ENCODE data around the gene LACRT. TPM values are rescaled to one million over a fixed set of nuclear protein-coding genes. Genes with fewer than 3 reads are reported as not detected.

The LACRT gene
- total RNA-seq, 1 experiment from 2014 or later: not detected

DNA sequence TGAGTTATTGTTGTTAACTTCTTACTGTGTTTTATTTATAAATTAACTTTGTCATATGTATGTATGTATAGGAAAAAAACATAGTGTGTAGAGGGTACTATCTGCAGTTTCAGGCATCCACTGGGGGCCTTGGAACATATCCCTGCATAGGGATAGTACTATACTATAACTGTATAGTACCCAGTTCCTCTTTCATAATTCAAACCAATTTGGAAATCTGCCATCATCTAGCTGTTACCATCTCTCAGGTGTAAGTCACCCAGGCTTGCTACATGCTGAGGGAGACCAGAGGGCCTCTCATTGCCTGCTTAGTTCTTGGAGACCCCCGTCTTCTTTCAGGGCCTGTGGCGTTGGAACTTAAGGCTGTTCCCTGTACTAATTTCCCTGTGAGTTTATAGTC, 26.4 kb upstream of the LACRT start:
- no peak for ATAC-seq
- no peak for DNase-seq (ENCODE audit: low spot score)
- Mint-ChIP-seq H3K4me3 (no peak overlapping the region), H3K4me1 (peaks cover 5% of the 10 kb centered on the region), H3K9me3 (no peaks in the 10 kb centered on the region), H3K27ac (no peak overlapping the region), H3K27me3 (ENCODE audit: low read depth) (peaks cover 15% of the 10 kb centered on the region), H3K36me3 (no peaks in the 10 kb centered on the region)
- TF ChIP-seq CREB1 (CRISPR knock-in tag; IDR thresholded peaks at IDR 0.05): no peak
- ChIA-PET CTCF (interaction anchor here (0.5 to 3.5 kb wide), 2 partner anchors 19 to 279 kb away, joined by 3 to 33 read pairs; no protein-coding TSS in a partner anchor), POLR2A (no interaction called here)

DNA sequence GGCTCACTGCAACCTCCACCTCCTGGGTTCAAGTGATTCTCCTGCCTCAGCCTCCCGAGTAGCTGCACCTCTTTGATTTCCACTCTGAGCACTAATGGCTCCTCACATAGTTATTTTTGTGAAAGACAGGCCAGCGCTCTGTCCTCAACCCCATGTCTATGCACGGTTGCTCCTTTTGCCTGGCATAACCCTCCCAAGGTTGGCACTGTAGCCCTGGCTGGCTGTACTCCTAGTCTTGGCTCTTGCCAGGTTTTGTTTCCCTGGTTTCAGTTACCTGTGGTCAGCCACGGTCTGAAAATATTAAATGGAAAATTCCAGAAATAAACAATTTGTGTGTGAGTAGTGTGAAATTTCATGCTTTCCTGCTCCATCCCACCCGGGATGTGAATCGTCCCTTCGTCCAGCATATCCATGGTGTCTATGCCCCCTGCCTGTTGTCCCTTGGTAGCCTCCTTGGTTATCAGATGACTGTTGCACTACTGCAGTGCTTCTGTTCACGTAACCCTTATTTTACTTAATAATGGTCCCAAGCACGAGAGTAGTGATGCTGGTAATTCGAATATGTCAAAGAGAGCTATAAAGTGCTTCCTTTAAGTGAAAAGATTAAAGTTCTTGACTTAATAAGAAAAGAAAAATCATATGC, 25.7 kb upstream of the LACRT start:
- no peak overlapping the region for H3K4me3 Mint-ChIP-seq
- H3K9me3 Mint-ChIP-seq: no peaks in the 10 kb centered on the region
- H3K27me3 Mint-ChIP-seq (ENCODE audit: low read depth): peaks cover 15% of the 10 kb centered on the region
- no peaks in the 10 kb centered on the region for H3K36me3 Mint-ChIP-seq
- ChIA-PET POLR2A (no interaction called here), CTCF (interaction anchor here (2.2 to 3.5 kb wide), 3 partner anchors 10 to 29 kb away, joined by 9 to 75 read pairs (median 33); no protein-coding TSS in a partner anchor)
- TF ChIP-seq JUN (CRISPR knock-in tag; IDR thresholded peaks at IDR 0.05) (no peak), TEAD1 (CRISPR knock-in tag; IDR thresholded peaks at IDR 0.05) (no peak), SOX15 (CRISPR knock-in tag; IDR thresholded peaks at IDR 0.05) (no peak), ZNF121 (CRISPR knock-in tag; IDR thresholded peaks at IDR 0.05) (no peak)
- TF ChIP-seq, protein P1, sequence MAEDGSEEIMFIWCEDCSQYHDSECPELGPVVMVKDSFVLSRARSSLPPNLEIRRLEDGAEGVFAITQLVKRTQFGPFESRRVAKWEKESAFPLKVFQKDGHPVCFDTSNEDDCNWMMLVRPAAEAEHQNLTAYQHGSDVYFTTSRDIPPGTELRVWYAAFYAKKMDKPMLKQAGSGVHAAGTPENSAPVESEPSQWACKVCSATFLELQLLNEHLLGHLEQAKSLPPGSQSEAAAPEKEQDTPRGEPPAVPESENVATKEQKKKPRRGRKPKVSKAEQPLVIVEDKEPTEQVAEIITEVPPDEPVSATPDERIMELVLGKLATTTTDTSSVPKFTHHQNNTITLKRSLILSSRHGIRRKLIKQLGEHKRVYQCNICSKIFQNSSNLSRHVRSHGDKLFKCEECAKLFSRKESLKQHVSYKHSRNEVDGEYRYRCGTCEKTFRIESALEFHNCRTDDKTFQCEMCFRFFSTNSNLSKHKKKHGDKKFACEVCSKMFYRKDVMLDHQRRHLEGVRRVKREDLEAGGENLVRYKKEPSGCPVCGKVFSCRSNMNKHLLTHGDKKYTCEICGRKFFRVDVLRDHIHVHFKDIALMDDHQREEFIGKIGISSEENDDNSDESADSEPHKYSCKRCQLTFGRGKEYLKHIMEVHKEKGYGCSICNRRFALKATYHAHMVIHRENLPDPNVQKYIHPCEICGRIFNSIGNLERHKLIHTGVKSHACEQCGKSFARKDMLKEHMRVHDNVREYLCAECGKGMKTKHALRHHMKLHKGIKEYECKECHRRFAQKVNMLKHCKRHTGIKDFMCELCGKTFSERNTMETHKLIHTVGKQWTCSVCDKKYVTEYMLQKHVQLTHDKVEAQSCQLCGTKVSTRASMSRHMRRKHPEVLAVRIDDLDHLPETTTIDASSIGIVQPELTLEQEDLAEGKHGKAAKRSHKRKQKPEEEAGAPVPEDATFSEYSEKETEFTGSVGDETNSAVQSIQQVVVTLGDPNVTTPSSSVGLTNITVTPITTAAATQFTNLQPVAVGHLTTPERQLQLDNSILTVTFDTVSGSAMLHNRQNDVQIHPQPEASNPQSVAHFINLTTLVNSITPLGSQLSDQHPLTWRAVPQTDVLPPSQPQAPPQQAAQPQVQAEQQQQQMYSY (CRISPR knock-in tag; IDR thresholded peaks at IDR 0.05): no peak
- DNase-seq (ENCODE audit: low spot score) (no peak), ATAC-seq (no peak)
- H3K27ac Mint-ChIP-seq: no peak overlapping the region
- peaks cover 5% of the 10 kb centered on the region for H3K4me1 Mint-ChIP-seq

DNA sequence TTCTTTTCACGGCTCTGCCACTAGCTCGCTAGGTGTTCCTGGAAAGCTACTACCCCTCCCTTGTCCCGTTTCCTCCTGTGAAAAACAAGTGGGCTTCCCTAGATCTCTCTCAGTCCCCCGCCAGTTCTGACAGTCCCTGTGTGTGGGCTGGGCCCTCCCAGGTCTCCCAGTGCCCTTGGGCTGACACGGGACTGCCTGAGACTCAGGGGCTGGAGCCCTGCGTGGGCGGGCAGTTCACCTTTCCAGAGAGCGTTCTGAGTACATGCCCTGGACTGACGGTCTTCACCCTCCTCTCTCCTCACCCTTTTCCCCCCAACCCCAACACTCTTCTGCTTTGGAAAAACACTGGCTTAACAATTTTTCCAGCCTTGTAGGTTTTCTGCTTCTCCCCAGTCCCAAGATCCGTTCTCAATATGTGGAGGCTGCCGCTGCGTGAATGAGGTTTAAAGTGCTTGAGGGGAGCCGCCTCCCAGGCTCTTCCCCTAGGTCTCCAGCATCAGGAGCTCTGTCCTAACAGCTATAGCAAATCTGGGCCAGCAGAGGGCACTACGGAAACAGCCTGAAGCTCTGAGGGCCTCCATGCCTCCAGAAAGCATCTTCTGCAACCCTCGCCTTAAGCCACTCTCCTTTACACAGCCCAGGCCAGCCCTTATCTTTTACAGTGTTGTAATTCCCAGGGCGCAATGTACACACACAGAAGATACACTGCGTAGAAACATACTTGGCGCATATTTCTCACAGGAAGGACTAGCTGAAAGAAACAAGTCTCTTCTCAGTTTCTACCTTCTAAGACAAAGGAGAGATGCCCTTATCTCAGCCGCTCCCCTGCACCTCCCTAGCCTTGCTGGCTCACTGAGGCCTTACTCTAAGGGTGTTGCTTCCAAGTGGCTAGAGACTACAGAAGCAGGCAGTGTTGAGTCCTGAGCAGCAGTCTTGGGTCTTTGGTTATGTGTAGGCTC, 23.9 kb upstream of the LACRT start:
- ATAC-seq (peak; percentile 94), DNase-seq (ENCODE audit: low spot score) (peak; percentile 87)
- Mint-ChIP-seq H3K36me3 (no peaks in the 10 kb centered on the region), H3K27ac (peak overlapping the region; percentile 60; the same call in 1 of the 2 replicates), H3K9me3 (no peaks in the 10 kb centered on the region), H3K27me3 (ENCODE audit: low read depth) (peaks cover 15% of the 10 kb centered on the region), H3K4me3 (peak overlapping the region; percentile 56), H3K4me1 (peaks cover 16% of the 10 kb centered on the region)
- CTCF ChIA-PET: interaction anchor here (0.7 to 3.5 kb wide), 67 partner anchors 9 to 413 kb away, joined by 3 to 75 read pairs (median 6); partner anchors contain the start of genes COPZ1, DCD, LACRT and MUCL1
- no peak for TF ChIP-seq CREM (CRISPR knock-in tag; IDR thresholded peaks at IDR 0.05)
- TF ChIP-seq, protein P2, sequence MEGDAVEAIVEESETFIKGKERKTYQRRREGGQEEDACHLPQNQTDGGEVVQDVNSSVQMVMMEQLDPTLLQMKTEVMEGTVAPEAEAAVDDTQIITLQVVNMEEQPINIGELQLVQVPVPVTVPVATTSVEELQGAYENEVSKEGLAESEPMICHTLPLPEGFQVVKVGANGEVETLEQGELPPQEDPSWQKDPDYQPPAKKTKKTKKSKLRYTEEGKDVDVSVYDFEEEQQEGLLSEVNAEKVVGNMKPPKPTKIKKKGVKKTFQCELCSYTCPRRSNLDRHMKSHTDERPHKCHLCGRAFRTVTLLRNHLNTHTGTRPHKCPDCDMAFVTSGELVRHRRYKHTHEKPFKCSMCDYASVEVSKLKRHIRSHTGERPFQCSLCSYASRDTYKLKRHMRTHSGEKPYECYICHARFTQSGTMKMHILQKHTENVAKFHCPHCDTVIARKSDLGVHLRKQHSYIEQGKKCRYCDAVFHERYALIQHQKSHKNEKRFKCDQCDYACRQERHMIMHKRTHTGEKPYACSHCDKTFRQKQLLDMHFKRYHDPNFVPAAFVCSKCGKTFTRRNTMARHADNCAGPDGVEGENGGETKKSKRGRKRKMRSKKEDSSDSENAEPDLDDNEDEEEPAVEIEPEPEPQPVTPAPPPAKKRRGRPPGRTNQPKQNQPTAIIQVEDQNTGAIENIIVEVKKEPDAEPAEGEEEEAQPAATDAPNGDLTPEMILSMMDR (IDR thresholded peaks at IDR 0.05): peak; percentile 71
- POLR2A ChIA-PET: no interaction called here

DNA sequence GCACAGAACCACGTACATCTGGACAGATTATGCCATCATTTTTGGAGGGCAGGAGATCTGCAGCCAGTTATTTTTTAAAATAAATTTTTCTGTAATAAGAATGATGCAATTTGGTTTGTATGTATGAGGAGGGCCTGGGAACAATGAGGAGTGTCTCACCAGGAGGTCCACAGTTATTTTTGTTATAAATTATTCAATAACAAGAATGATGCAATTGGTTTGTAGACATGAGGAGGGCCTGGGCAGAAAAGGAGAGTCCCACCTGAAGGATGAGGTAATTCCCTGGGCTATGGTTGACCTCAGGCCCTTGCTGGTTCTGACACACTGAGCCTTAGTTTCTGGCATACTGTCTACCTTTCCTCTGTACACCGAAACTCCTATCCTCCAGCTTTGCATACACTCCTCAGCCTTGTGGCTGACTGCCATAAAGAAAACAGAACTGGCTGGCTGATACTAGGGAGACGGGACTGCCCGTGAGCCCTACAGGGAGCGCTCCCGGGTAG, 22.5 kb upstream of the LACRT start:
- Mint-ChIP-seq H3K4me1 (peaks cover 16% of the 10 kb centered on the region), H3K27ac (no peak overlapping the region), H3K27me3 (ENCODE audit: low read depth) (peaks cover 15% of the 10 kb centered on the region), H3K4me3 (no peak overlapping the region), H3K36me3 (no peaks in the 10 kb centered on the region), H3K9me3 (no peaks in the 10 kb centered on the region)
- ChIA-PET POLR2A (no interaction called here), CTCF (interaction anchor here (1.1 to 3.3 kb wide), 9 partner anchors 17 to 92 kb away, joined by 3 to 75 read pairs (median 11); no protein-coding TSS in a partner anchor)
- ATAC-seq (no peak), DNase-seq (ENCODE audit: low spot score) (no peak)
- TF ChIP-seq IRF2 (CRISPR knock-in tag; IDR thresholded peaks at IDR 0.05; ENCODE audit: borderline replicate concordance, low read depth) (no peak), FOXP1 (CRISPR knock-in tag; IDR thresholded peaks at IDR 0.05; ENCODE audit: borderline replicate concordance) (no peak), NR3C1 (CRISPR knock-in tag; conservative IDR thresholded peaks at IDR 0.05; ENCODE audit: low read depth) (no peak), OVOL2 (CRISPR knock-in tag; IDR thresholded peaks at IDR 0.05; ENCODE audit: borderline replicate concordance) (no peak), GABPB1 (CRISPR knock-in tag; IDR thresholded peaks at IDR 0.05) (no peak)
- TF ChIP-seq, protein P3, sequence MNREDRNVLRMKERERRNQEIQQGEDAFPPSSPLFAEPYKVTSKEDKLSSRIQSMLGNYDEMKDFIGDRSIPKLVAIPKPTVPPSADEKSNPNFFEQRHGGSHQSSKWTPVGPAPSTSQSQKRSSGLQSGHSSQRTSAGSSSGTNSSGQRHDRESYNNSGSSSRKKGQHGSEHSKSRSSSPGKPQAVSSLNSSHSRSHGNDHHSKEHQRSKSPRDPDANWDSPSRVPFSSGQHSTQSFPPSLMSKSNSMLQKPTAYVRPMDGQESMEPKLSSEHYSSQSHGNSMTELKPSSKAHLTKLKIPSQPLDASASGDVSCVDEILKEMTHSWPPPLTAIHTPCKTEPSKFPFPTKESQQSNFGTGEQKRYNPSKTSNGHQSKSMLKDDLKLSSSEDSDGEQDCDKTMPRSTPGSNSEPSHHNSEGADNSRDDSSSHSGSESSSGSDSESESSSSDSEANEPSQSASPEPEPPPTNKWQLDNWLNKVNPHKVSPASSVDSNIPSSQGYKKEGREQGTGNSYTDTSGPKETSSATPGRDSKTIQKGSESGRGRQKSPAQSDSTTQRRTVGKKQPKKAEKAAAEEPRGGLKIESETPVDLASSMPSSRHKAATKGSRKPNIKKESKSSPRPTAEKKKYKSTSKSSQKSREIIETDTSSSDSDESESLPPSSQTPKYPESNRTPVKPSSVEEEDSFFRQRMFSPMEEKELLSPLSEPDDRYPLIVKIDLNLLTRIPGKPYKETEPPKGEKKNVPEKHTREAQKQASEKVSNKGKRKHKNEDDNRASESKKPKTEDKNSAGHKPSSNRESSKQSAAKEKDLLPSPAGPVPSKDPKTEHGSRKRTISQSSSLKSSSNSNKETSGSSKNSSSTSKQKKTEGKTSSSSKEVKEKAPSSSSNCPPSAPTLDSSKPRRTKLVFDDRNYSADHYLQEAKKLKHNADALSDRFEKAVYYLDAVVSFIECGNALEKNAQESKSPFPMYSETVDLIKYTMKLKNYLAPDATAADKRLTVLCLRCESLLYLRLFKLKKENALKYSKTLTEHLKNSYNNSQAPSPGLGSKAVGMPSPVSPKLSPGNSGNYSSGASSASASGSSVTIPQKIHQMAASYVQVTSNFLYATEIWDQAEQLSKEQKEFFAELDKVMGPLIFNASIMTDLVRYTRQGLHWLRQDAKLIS (CRISPR knock-in tag; IDR thresholded peaks at IDR 0.05; ENCODE audit: borderline replicate concordance): no peak

Data from WTC11 (cell line).